ENCODE data around the gene AGAP1.

The AGAP1 gene

GRCh38 chr2:235697041-235697440 lies 203.2 kb downstream of the AGAP1 start:
- DNase-seq = no peak

- no peak for DNase-seq
These were observed 204.2 kb downstream of the AGAP1 start for GRCh38 chr2:235698028-235698427.

- no peak for DNase-seq
These were observed 204.6 kb downstream of the AGAP1 start for GRCh38 chr2:235698491-235698890.

GRCh38 chr2:235699576-235699975 lies 205.7 kb downstream of the AGAP1 start:
- no peak for DNase-seq

- DNase-seq = no peak
These were observed 207.6 kb downstream of the AGAP1 start for GRCh38 chr2:235701206-235701981.

- no peak for DNase-seq
These were observed 208.3 kb downstream of the AGAP1 start for GRCh38 chr2:235702186-235702585.

GRCh38 chr2:235703711-235704295 lies 210.0 kb downstream of the AGAP1 start:
- DNase-seq = no peak

GRCh38 chr2:235705296-235705695 lies 211.5 kb downstream of the AGAP1 start:
- no peak for DNase-seq

- DNase-seq = no peak
These were observed 212.7 kb downstream of the AGAP1 start for GRCh38 chr2:235706506-235706905.

- no peak for DNase-seq
These were observed 213.7 kb downstream of the AGAP1 start for GRCh38 chr2:235707411-235708096.

GRCh38 chr2:235709124-235709813 lies 215.4 kb downstream of the AGAP1 start:
- DNase-seq = no peak

GRCh38 chr2:235709969-235710879 lies 216.4 kb downstream of the AGAP1 start:
- no peak for DNase-seq

- no peak for DNase-seq
These were observed 217.1 kb downstream of the AGAP1 start for GRCh38 chr2:235710933-235711332.

GRCh38 chr2:235711527-235711926 lies 217.7 kb downstream of the AGAP1 start:
- no peak for DNase-seq

- DNase-seq = no peak
These were observed 218.3 kb downstream of the AGAP1 start for GRCh38 chr2:235712176-235712575.

GRCh38 chr2:235713189-235713588 lies 219.3 kb downstream of the AGAP1 start:
- no peak for DNase-seq

GRCh38 chr2:235715601-235716000 lies 221.8 kb downstream of the AGAP1 start:
- DNase-seq = no peak

- DNase-seq = no peak
These were observed 223.1 kb downstream of the AGAP1 start for GRCh38 chr2:235716875-235717496.

GRCh38 chr2:235719146-235719942 lies 225.5 kb downstream of the AGAP1 start:
- DNase-seq = no peak

- DNase-seq = no peak
These were observed 227.8 kb downstream of the AGAP1 start for GRCh38 chr2:235721625-235722024.

- no peak for DNase-seq
These were observed 229.0 kb downstream of the AGAP1 start for GRCh38 chr2:235722869-235723268.

Data from stimulated activated CD4-positive, alpha-beta T cell treated with anti-CD3 and anti-CD28 coated beads, Interleukin-12 subunit alpha, Interleukin-12 subunit beta, amount 100 ng/mL, for 4 hours (primary cell).